Endodermal cell (in vitro differentiated cells): Measurements from ENCODE around the gene KIF26B. TPM values are rescaled to one million over a fixed set of nuclear protein-coding genes. Genes with fewer than 3 reads are reported as not detected.
A peak's percentile ranks its signal among the peaks of the same experiment; 100 is the strongest.

Experiments used
- DNase-seq: peaks from one replicate; pipeline ENCODE4 v3.0.0-alpha.2; 2017
- H3K27ac ChIP-seq: 2 replicates; pipeline ENCODE4 v1.5.1; 2013; ENCODE audit warnings: mild to moderate bottlenecking, low read depth, low read length, moderate library complexity
- H3K27me3 ChIP-seq: 2 replicates; pipeline ENCODE4 v1.6.1; 2013; ENCODE audit warnings: mild to moderate bottlenecking, low read length, moderate library complexity; ENCODE audit not compliant: insufficient read depth, control insufficient read depth, poor library complexity, severe bottlenecking
- H3K36me3 ChIP-seq: 2 replicates; pipeline ENCODE4 v1.7.0; 2013; ENCODE audit warnings: mild to moderate bottlenecking, low read length, moderate library complexity; ENCODE audit not compliant: control insufficient read depth, insufficient read depth
- H3K4me1 ChIP-seq: one replicate; pipeline ENCODE4 v1.7.0; 2013; ENCODE audit warnings: low read length; ENCODE audit not compliant: control insufficient read depth, insufficient read depth
- H3K4me3 ChIP-seq: 2 replicates; pipeline ENCODE4 v1.5.1; 2013; ENCODE audit warnings: mild to moderate bottlenecking, low read length, moderate library complexity
- H3K9ac ChIP-seq: 2 replicates; pipeline ENCODE4 v1.6.1; 2013; ENCODE audit warnings: mild to moderate bottlenecking, low read length, moderate library complexity; ENCODE audit not compliant: poor library complexity, severe bottlenecking; ENCODE audit errors: extremely low read depth
- H3K9me3 ChIP-seq: 2 replicates; pipeline ENCODE4 v1.6.1; 2013; ENCODE audit warnings: mild to moderate bottlenecking, low read length, moderate library complexity; ENCODE audit not compliant: control insufficient read depth
- H3K27ac Mint-ChIP-seq: 2 replicates; pipeline ENCODE4 v1.8.0; 2020; ENCODE audit warnings: mixed read lengths
- H3K27me3 Mint-ChIP-seq: 2 replicates; pipeline ENCODE4 v1.8.0; 2021; ENCODE audit warnings: mild to moderate bottlenecking, mixed read lengths; ENCODE audit not compliant: insufficient read depth
- H3K36me3 Mint-ChIP-seq: 2 replicates; pipeline ENCODE4 v1.8.0; 2020; ENCODE audit warnings: low read depth, mixed read lengths
- H3K4me1 Mint-ChIP-seq: 2 replicates; pipeline ENCODE4 v1.8.0; 2020; ENCODE audit warnings: mixed read lengths
- H3K4me3 Mint-ChIP-seq: 2 replicates; pipeline ENCODE4 v1.8.0; 2020; ENCODE audit warnings: mild to moderate bottlenecking, moderate library complexity, mixed read lengths
- H3K9me3 Mint-ChIP-seq: 2 replicates; pipeline ENCODE4 v1.8.0; 2020; ENCODE audit warnings: mild to moderate bottlenecking, mixed read lengths
- WGBS, 2 experiments: methylation state at CpG; one replicate each; pipeline versions ENCODE4 v1.1.5 to v1.1.7; 2013; ENCODE audit warnings: missing lambda C conversion rate in 2 of 2, mixed read lengths in 1 of 2; ENCODE audit not compliant: insufficient coverage in 1 of 2, insufficient read length in 1 of 2; 5-methylcytosine and 5-hydroxymethylcytosine counted together
- total RNA-seq, 2 donors: library from RNA; stranded (reverse); fragmentation: NEBNext Ultra II Directional in 1 of 2; extraction: Animal tissue kit (Norgen Biotek cat#: 25700) in 1 of 2; gene quantifications; 2 replicates in 1 of 2; 3 replicates in 1 of 2; pipeline ENCODE4 v1.2.1, GENCODE V29; 2021
- TF ChIP-seq, protein P1 (sequence below): fragments of 200-600 bp; sonication (generic); conservative IDR thresholded peaks from 2 replicates; pipeline ENCODE4 v1.5.0; 2021; ENCODE audit warnings: antibody characterized with exemption, mild to moderate bottlenecking

KIF26B gene
- total RNA-seq, 2 donors from 2014 or later = 12.3 to 21.0 TPM

- Mint-ChIP-seq H3K27me3 (peaks cover 23% of the 10 kb centered on the region), H3K27ac (no peak overlapping the region), H3K4me1 (peaks cover 20% of the 10 kb centered on the region), H3K36me3 (peaks cover 23% of the 10 kb centered on the region), H3K4me3 (no peak overlapping the region), H3K9me3 (no peaks in the 10 kb centered on the region)
- H3K4me3 ChIP-seq = no peak overlapping the region
- DNase-seq = no peak
- H3K36me3 ChIP-seq = peaks cover 27% of the 10 kb centered on the region
- peaks cover 4% of the 10 kb centered on the region for H3K4me1 ChIP-seq
- H3K27ac ChIP-seq = no peak overlapping the region
- 74 to 91% methylated on average over 6 to 8 of the region's 8 CpGs for WGBS, 2 experiments
- H3K9ac ChIP-seq = no peak overlapping the region
- TF ChIP-seq, protein P1, sequence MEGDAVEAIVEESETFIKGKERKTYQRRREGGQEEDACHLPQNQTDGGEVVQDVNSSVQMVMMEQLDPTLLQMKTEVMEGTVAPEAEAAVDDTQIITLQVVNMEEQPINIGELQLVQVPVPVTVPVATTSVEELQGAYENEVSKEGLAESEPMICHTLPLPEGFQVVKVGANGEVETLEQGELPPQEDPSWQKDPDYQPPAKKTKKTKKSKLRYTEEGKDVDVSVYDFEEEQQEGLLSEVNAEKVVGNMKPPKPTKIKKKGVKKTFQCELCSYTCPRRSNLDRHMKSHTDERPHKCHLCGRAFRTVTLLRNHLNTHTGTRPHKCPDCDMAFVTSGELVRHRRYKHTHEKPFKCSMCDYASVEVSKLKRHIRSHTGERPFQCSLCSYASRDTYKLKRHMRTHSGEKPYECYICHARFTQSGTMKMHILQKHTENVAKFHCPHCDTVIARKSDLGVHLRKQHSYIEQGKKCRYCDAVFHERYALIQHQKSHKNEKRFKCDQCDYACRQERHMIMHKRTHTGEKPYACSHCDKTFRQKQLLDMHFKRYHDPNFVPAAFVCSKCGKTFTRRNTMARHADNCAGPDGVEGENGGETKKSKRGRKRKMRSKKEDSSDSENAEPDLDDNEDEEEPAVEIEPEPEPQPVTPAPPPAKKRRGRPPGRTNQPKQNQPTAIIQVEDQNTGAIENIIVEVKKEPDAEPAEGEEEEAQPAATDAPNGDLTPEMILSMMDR = no peak
- no peaks in the 10 kb centered on the region for H3K27me3 ChIP-seq
- H3K9me3 ChIP-seq = peaks cover 19% of the 10 kb centered on the region
Observed at GRCh38 chr1:245161866-245162265, 7.1 kb downstream of the KIF26B start.

DNA sequence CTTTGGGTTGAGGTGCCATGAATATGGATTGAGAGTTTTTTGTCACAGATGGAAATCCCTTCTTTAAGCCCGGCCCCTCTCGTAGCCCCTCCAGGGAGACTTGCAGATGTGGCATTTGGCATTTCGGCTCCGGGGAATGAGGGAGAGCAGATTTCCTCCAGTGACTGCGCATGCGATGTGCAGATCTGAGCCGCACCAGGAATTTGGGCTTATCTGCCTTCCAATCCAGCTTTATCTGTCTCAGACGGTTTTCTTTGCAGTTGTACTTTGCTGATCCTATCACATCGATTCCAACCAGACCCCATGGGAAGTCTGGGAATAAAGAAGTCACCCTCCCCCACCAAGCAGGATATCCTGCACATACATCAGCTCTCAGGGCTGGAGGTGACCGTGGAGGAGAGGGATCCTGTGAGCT is 11.7 kb downstream of the KIF26B start:
- TF ChIP-seq, protein P1 = no peak
- H3K27ac Mint-ChIP-seq = no peak overlapping the region
- H3K9me3 ChIP-seq = no peaks in the 10 kb centered on the region
- WGBS, 2 experiments = 60 to 64% methylated on average over 1 to 10 of the region's 10 CpGs
- peaks cover 18% of the 10 kb centered on the region for H3K4me1 Mint-ChIP-seq
- no peaks in the 10 kb centered on the region for H3K9me3 Mint-ChIP-seq
- peak overlapping the region; percentile 18 for H3K4me3 Mint-ChIP-seq
- H3K4me3 ChIP-seq = peak overlapping the region; percentile 36
- peaks cover 2% of the 10 kb centered on the region for H3K27me3 Mint-ChIP-seq
- peaks cover 4% of the 10 kb centered on the region for H3K4me1 ChIP-seq
- peaks cover 24% of the 10 kb centered on the region for H3K36me3 Mint-ChIP-seq
- DNase-seq = peak; percentile 53
- H3K9ac ChIP-seq = no peak overlapping the region
- H3K36me3 ChIP-seq = peaks cover 16% of the 10 kb centered on the region
- H3K27ac ChIP-seq = no peak overlapping the region
- no peaks in the 10 kb centered on the region for H3K27me3 ChIP-seq

DNA sequence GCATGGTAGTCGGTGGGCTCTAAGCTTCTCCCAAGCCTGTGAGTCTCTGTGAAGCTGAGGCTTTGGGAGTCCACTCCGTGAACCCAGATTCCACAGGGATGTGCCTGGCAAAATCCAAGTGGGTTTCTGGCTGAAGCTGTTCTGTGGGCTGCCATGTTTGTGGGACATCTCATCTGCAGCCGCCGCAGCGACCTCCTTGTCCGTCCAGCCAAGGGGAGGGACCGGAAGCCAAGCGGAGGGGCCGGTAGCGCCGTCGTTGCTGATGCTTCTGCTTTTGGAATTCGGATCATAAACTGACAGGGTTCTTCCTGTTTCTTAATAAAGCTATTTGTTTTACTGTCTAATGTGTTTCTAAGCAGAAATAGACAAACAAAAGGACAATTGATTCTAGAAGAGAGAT is 13.3 kb downstream of the KIF26B start:
- Mint-ChIP-seq H3K9me3 (peaks cover 5% of the 10 kb centered on the region), H3K27me3 (peaks cover 2% of the 10 kb centered on the region), H3K4me3 (no peak overlapping the region), H3K36me3 (peaks cover 36% of the 10 kb centered on the region), H3K4me1 (peaks cover 18% of the 10 kb centered on the region), H3K27ac (no peak overlapping the region)
- Histone ChIP-seq H3K36me3 (peaks cover 23% of the 10 kb centered on the region), H3K4me1 (peaks cover 4% of the 10 kb centered on the region), H3K27ac (no peak overlapping the region), H3K4me3 (no peak overlapping the region), H3K27me3 (no peaks in the 10 kb centered on the region), H3K9me3 (peaks cover 6% of the 10 kb centered on the region), H3K9ac (no peak overlapping the region)
- DNase-seq = no peak
- TF ChIP-seq, protein P1 = no peak
- 91 to 100% methylated on average over 2 to 13 of the region's 13 CpGs for WGBS, 2 experiments
